Lung (tissue), 12 donors: Measurements from ENCODE around the gene TXNRD1. TPM values are rescaled to one million over a fixed set of nuclear protein-coding genes. Genes with fewer than 3 reads are reported as not detected.

Experiments used
- ATAC-seq: fragments of 200-7000 bp; cut with Tn5 transposase; one replicate; pipeline ENCODE4 v1.9.1; 2020; ENCODE audit warnings: moderate number of reproducible peaks; ENCODE audit not compliant: insufficient read depth, low FRiP score
- DNase-seq, 3 donors: peaks; one replicate each; pipeline ENCODE4 v3.0.0-alpha.2; 2013 to 2017
- H3K27ac ChIP-seq, 2 donors: one replicate each; pipeline ENCODE4 v1.5.1; 2013; ENCODE audit warnings: mild to moderate bottlenecking in 2 of 2, moderate library complexity in 2 of 2, control low read depth in 1 of 2, inconsistent platforms in 1 of 2, low read depth in 1 of 2, low read length in 1 of 2
- H3K27me3 ChIP-seq, 3 donors: one replicate each; pipeline ENCODE4 v1.5.1; 2013; ENCODE audit warnings: low read length in 2 of 3; ENCODE audit not compliant: control insufficient read depth in 3 of 3, insufficient read depth in 3 of 3
- H3K36me3 ChIP-seq, 4 donors: one replicate each; pipeline ENCODE4 v1.5.1; 2013; ENCODE audit warnings: low read length in 4 of 4, mild to moderate bottlenecking in 1 of 4, moderate library complexity in 1 of 4; ENCODE audit not compliant: control insufficient read depth in 4 of 4, insufficient read depth in 4 of 4
- H3K4me1 ChIP-seq, 5 donors: one replicate each; pipeline ENCODE4 v1.5.1; 2013; ENCODE audit warnings: low read length in 5 of 5, mild to moderate bottlenecking in 2 of 5, moderate library complexity in 1 of 5; ENCODE audit not compliant: control insufficient read depth in 5 of 5, insufficient read depth in 5 of 5
- H3K4me3 ChIP-seq: one replicate; pipeline ENCODE4 v1.5.1; 2013; ENCODE audit warnings: mild to moderate bottlenecking, control low read depth, moderate library complexity
- H3K9ac ChIP-seq, 2 donors: one replicate each; pipeline ENCODE4 v1.5.1; 2013; ENCODE audit warnings: low read length in 2 of 2, control low read depth in 1 of 2; ENCODE audit not compliant: insufficient read depth in 1 of 2
- H3K9me3 ChIP-seq, 4 donors: one replicate each; pipeline ENCODE4 v1.5.1; 2013; ENCODE audit warnings: low read length in 3 of 4, mild to moderate bottlenecking in 1 of 4, moderate library complexity in 1 of 4; ENCODE audit not compliant: control insufficient read depth in 4 of 4, insufficient read depth in 3 of 4
- WGBS, 2 donors: extraction: QIAGEN DNeasy Blood & Tissue Kit; methylation state at CpG; one replicate each; pipeline ENCODE4 v1.1.7; 2013; 5-methylcytosine and 5-hydroxymethylcytosine counted together
- polyA plus RNA-seq, 2 donors: library from polyadenylated mRNA; stranded (reverse); fragments of 200-250 nt; gene quantifications; one replicate each; pipeline ENCODE4 v1.2.1, GENCODE V29; 2013
- total RNA-seq, 2 donors: library from RNA; depleted of rRNA in 1 of 2; stranded (reverse); fragments of >200 nt in 1 of 2; gene quantifications; one replicate each; pipeline ENCODE4 v1.2.1, GENCODE V29; 2014 to 2021
- TF ChIP-seq, protein P1 (sequence below): IDR thresholded peaks from 2 replicates; pipeline ENCODE4 v1.5.1; 2012; ENCODE audit warnings: mild to moderate bottlenecking; ENCODE audit errors: control extremely low read depth, extremely low read depth
- donor health status: control.
- donor health status: control.
- donor health status: Bipolar disorder and iron deficiency.
- donor health status: healthy.
- donor health status: DM: yes; HTN: yes; CAD: no.

Gene TXNRD1
- total and polyA plus RNA-seq, 4 donors = 74.2 to 166 (median 125) TPM

DNA sequence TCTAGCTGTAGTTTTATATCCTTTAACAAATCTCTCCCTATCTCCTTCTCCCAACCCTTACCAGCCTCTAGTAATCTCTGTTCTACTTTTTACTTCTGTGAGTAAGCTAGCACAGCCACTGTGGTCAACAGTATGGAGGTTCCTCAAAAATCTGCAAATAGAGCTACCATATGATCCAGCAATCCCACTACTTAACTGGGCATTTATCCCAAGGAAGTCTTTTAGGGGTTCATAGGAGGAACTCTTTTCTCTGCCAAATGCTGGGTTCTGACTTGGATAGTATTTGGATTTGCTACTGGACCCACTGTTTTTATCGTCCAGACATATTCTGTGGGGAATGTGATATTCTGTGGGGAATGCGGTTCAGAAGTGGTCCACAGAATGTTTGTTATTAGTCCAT, 129.1 kb downstream of the TXNRD1 start:
- Histone ChIP-seq H3K9me3 (no peaks in the 10 kb centered on the region), H3K9ac (no peak overlapping the region), H3K27me3 (no peaks in the 10 kb centered on the region), H3K4me1 (peaks cover 0 to 9% (median 0%) of the 10 kb centered on the region in 5 donors), H3K4me3 (no peak overlapping the region), H3K27ac (no peak overlapping the region), H3K36me3 (peaks cover 16 to 52% (median 40%) of the 10 kb centered on the region in 4 donors)
- WGBS, 2 donors = 95% methylated on average over 2 of the region's 2 CpGs
- TF ChIP-seq, protein P1, sequence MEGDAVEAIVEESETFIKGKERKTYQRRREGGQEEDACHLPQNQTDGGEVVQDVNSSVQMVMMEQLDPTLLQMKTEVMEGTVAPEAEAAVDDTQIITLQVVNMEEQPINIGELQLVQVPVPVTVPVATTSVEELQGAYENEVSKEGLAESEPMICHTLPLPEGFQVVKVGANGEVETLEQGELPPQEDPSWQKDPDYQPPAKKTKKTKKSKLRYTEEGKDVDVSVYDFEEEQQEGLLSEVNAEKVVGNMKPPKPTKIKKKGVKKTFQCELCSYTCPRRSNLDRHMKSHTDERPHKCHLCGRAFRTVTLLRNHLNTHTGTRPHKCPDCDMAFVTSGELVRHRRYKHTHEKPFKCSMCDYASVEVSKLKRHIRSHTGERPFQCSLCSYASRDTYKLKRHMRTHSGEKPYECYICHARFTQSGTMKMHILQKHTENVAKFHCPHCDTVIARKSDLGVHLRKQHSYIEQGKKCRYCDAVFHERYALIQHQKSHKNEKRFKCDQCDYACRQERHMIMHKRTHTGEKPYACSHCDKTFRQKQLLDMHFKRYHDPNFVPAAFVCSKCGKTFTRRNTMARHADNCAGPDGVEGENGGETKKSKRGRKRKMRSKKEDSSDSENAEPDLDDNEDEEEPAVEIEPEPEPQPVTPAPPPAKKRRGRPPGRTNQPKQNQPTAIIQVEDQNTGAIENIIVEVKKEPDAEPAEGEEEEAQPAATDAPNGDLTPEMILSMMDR = no peak
- ATAC-seq (no peak), DNase-seq (no peak)

DNA sequence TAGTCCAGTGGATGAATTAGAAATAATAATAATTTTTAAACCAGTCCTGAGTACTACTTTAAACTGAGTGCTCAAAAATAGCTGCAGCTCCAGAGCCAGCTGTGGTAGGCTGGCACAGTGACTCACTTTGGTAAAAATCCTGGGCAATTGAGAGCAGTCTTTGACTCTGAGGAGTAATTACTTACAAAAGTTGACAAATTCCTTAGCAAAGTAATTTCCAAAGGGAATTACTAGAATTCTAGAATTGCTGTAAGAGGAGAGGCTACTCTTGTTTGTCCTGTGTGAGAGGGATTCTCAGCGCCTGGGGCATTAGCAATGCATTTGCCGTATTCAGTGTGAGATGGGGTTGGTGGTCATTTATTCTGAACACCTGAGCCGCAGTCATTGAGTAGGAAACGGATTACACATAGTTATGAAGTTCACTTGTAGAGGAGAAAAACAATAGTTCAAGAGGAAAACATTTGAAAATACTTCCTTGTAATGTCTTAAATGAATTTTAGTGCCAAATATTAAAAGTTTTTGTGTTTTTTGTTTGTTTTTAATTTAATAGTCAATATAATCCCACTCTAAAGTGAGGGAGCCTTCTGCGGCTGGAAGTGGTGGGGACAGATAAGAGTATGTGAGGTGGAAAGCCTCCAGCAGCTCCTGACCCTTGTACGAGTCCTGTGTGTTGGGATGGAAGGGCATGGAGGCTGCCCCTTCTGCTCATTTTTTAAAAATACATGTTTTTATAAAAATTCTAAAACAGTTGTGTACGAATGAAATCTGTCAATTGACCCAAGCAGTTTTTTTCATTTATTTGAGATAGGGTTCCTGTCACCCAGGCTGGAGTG, 129.9 kb downstream of the TXNRD1 start:
- WGBS, 2 donors = 90 to 96% methylated on average over 7 of the region's 7 CpGs
- no peak overlapping the region for H3K4me3 ChIP-seq
- H3K9me3 ChIP-seq = no peaks in the 10 kb centered on the region
- ATAC-seq = no peak
- H3K27me3 ChIP-seq = no peaks in the 10 kb centered on the region
- no peak overlapping the region for H3K27ac ChIP-seq
- H3K36me3 ChIP-seq = peaks cover 16 to 47% (median 38%) of the 10 kb centered on the region in 4 donors
- H3K4me1 ChIP-seq = peaks cover 0 to 6% (median 0%) of the 10 kb centered on the region in 5 donors
- no peak for DNase-seq
- no peak overlapping the region for H3K9ac ChIP-seq
- TF ChIP-seq, protein P1 = no peak

DNA sequence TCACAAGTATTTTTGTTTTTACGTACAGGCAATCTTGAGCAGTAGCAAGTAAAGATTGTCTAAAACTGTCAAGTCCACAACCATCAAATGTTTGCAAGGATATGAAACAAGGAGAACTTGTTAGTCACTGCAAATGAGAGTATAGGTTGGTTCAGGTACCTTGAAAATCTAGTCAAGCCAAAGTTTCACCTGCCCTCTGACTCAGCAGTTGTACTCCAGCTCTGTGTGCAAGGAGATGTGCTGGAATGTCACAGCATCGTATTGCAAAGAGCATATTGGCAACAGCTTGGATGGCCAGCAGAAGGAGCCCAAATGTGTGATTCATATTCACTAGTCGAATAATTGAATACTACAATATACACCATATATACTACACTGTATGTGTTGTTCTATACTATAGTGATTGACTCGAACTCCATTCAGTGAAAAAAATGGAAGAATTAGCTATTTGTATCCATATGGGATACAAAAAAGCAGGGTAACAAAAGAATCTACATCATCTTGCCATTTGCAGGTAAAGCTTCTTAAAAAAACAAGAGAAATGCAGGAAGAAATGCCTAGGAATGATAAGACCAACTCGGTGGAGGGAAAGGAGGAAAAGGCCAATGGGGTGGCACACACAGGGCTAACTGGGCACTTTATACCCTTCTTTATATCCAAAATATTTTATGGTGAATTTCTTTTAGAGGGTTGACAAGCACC, 131.9 kb downstream of the TXNRD1 start:
- no peak overlapping the region for H3K4me3 ChIP-seq
- DNase-seq (no peak), ATAC-seq (no peak)
- 88 to 89% methylated on average over 5 of the region's 5 CpGs for whole genome bisulfite sequencing, 2 donors
- no peak overlapping the region for H3K27ac ChIP-seq
- H3K9ac ChIP-seq = no peak overlapping the region
- H3K4me1 ChIP-seq = peaks cover 0 to 3% (median 0%) of the 10 kb centered on the region in 5 donors
- H3K9me3 ChIP-seq = no peaks in the 10 kb centered on the region
- no peaks in the 10 kb centered on the region for H3K27me3 ChIP-seq
- peaks cover 16 to 39% (median 35%) of the 10 kb centered on the region in 4 donors for H3K36me3 ChIP-seq
- TF ChIP-seq, protein P1 = no peak
